SK-N-SH (cell line): ENCODE measurements around the gene ZKSCAN1. TPM values are rescaled to one million over a fixed set of nuclear protein-coding genes. Genes with fewer than 3 reads are reported as not detected.

Source experiments
- CTCF ChIA-PET: fragments of 300-600, 350-600 bp; formaldehyde crosslinking; extraction: SDS; loops from one replicate; lab custom pipeline; 2021; lab: Yijun Ruan, JAX
- POLR2A ChIA-PET: fragments of 350-600 bp; sonication (Branson Sonifier 250); formaldehyde crosslinking; extraction: SDS; loops from one replicate; lab custom pipeline; 2020; ENCODE audit warnings: antibody characterized with exemption, inconsistent platforms; lab: Yijun Ruan, JAX
- DNase-seq: peaks from one replicate; pipeline ENCODE4 v3.0.0; 2012
- H2AFZ ChIP-seq: fragments of 200-600 bp; sonication (generic); 2 replicates; pipeline ENCODE4 v1.8.1; 2016; ENCODE audit warnings: antibody characterized with exemption, mild to moderate bottlenecking, low read depth
- H3F3A ChIP-seq: fragments of 200-600 bp; sonication (generic); replicated peaks from 2 replicates; pipeline ENCODE3; 2016; ENCODE audit warnings: antibody characterized with exemption, mild to moderate bottlenecking; ENCODE audit not compliant: insufficient read depth
- H3K27ac ChIP-seq, 2 experiments: fragments of 200-500 bp in 1 of 2; fragments of 200-600 bp in 1 of 2; sonication (Bioruptor generic) in 1 of 2; sonication (generic), shearing (Covaris generic) in 1 of 2; 2 replicates each; pipeline versions ENCODE4 v1.5.1 to v1.6.1; 2014 to 2016; ENCODE audit warnings: low read depth in 2 of 2, inconsistent platforms in 1 of 2, low read length in 1 of 2, mild to moderate bottlenecking in 1 of 2, mixed read lengths in 1 of 2
- H3K27me3 ChIP-seq: fragments of 200-600 bp; sonication (generic), shearing (Covaris generic); 2 replicates; pipeline ENCODE4 v1.6.1; 2016; ENCODE audit warnings: mixed run types; ENCODE audit not compliant: insufficient read depth
- H3K36me3 ChIP-seq, 2 experiments: fragments of 200-500 bp in 1 of 2; fragments of 200-600 bp in 1 of 2; sonication (Bioruptor generic) in 1 of 2; sonication (generic) in 1 of 2; replicated peaks in 1 of 2; 2 replicates each; pipeline versions ENCODE3 to v1.5.1; 2014 to 2016; ENCODE audit warnings: low read length in 1 of 2, mild to moderate bottlenecking in 1 of 2; ENCODE audit not compliant: insufficient read depth in 2 of 2, control insufficient read depth in 1 of 2
- H3K4me1 ChIP-seq, 2 experiments: fragments of 200-500 bp in 1 of 2; fragments of 200-600 bp in 1 of 2; sonication (Bioruptor generic) in 1 of 2; sonication (generic), shearing (Covaris generic) in 1 of 2; 2 replicates each; pipeline versions ENCODE4 v1.5.1 to v1.6.1; 2014 to 2016; ENCODE audit warnings: low read depth in 1 of 2, low read length in 1 of 2, mixed run types in 1 of 2; ENCODE audit not compliant: insufficient read depth in 2 of 2, control insufficient read depth in 1 of 2
- H3K4me2 ChIP-seq: fragments of 200-600 bp; sonication (generic), shearing (Covaris generic); 2 replicates; pipeline ENCODE4 v1.6.1; 2017; ENCODE audit warnings: mixed run types
- H3K4me3 ChIP-seq, 2 experiments: fragments of 200-500 bp in 1 of 2; fragments of 200-600 bp in 1 of 2; sonication (Bioruptor generic) in 1 of 2; sonication (generic), shearing (Covaris generic) in 1 of 2; 2 replicates each; pipeline versions ENCODE4 v1.5.1 to v1.8.1; 2014 to 2016; ENCODE audit warnings: low read depth in 2 of 2, inconsistent platforms in 1 of 2, low read length in 1 of 2, mild to moderate bottlenecking in 1 of 2, mixed read lengths in 1 of 2, moderate library complexity in 1 of 2
- H3K79me2 ChIP-seq: fragments of 200-600 bp; sonication (generic); 2 replicates; pipeline ENCODE4 v1.8.1; 2017; ENCODE audit warnings: mild to moderate bottlenecking; ENCODE audit not compliant: insufficient read depth
- H3K9ac ChIP-seq: fragments of 200-600 bp; sonication (generic); 2 replicates; pipeline ENCODE4 v1.6.1; 2017; ENCODE audit warnings: mixed run types
- H3K9me2 ChIP-seq: fragments of 200-600 bp; sonication (generic); 2 replicates; pipeline ENCODE4 v1.6.1; 2017; ENCODE audit warnings: mixed run types
- H3K9me3 ChIP-seq: fragments of 200-600 bp; sonication (generic); 2 replicates; pipeline ENCODE4 v1.6.1; 2017; ENCODE audit warnings: mixed run types, mild to moderate bottlenecking, moderate library complexity
- H4K20me1 ChIP-seq: fragments of 200-600 bp; sonication (generic); 2 replicates; pipeline ENCODE4 v1.6.1; 2017; ENCODE audit warnings: mild to moderate bottlenecking, mixed run types; ENCODE audit not compliant: insufficient read depth
- EZH2phosphoT487 ChIP-seq: fragments of 200-600 bp; sonication (generic); IDR thresholded peaks from 2 replicates; pipeline ENCODE4 v1.6.1; 2017; ENCODE audit warnings: low read depth, mixed run types, mild to moderate bottlenecking, antibody characterized with exemption, moderate library complexity, borderline replicate concordance
- FOXJ3 ChIP-seq: sonication (generic); formaldehyde crosslinking; IDR thresholded peaks from 2 replicates; pipeline ENCODE4 v1.5.1; 2020; ENCODE audit warnings: mild to moderate bottlenecking, missing genetic modification reagents
- FOXM1 ChIP-seq: IDR thresholded peaks from 2 replicates; pipeline ENCODE4 v1.4.0; 2012; ENCODE audit warnings: low read depth, mild to moderate bottlenecking
- GABPA ChIP-seq: IDR thresholded peaks from 2 replicates; pipeline ENCODE4 v1.4.0; 2012; ENCODE audit warnings: low read depth, mild to moderate bottlenecking
- GATA2 ChIP-seq: sonication (generic); formaldehyde crosslinking; IDR thresholded peaks from 2 replicates; pipeline ENCODE4 v1.5.0; 2020; ENCODE audit warnings: mild to moderate bottlenecking, missing genetic modification reagents
- IRF3 ChIP-seq: fragments of 150-350 bp; IDR thresholded peaks from 2 replicates; pipeline ENCODE4 v1.6.1; 2016; ENCODE audit warnings: mild to moderate bottlenecking, low read depth, low read length
- JUND ChIP-seq: IDR thresholded peaks from 2 replicates; pipeline ENCODE4 v1.4.0; 2012
- MAX ChIP-seq: IDR thresholded peaks from 2 replicates; pipeline ENCODE4 v1.4.0; 2012; ENCODE audit warnings: low read depth
- MEF2A ChIP-seq: IDR thresholded peaks from 2 replicates; pipeline ENCODE4 v1.4.0; 2012; ENCODE audit warnings: low read depth, borderline replicate concordance
- MXI1 ChIP-seq: IDR thresholded peaks from 2 replicates; pipeline ENCODE4 v1.6.1; 2012; ENCODE audit warnings: mild to moderate bottlenecking, low read depth, low read length, improper control_type of control experiment
- NRF1 ChIP-seq: IDR thresholded peaks from 2 replicates; pipeline ENCODE4 v1.6.1; 2012; ENCODE audit warnings: low read depth, mild to moderate bottlenecking, low read length
- RAD21 ChIP-seq: IDR thresholded peaks from 2 replicates; pipeline ENCODE4 v1.6.1; 2012; ENCODE audit warnings: mild to moderate bottlenecking, low read length
- RCOR1 ChIP-seq: fragments of 150-350 bp; IDR thresholded peaks from 2 replicates; pipeline ENCODE4 v1.6.1; 2017; ENCODE audit warnings: antibody characterized with exemption, low read length
- RFX5 ChIP-seq: IDR thresholded peaks from 2 replicates; pipeline ENCODE4 v1.6.1; 2012; ENCODE audit warnings: mild to moderate bottlenecking, improper control_type of control experiment, low read length
- RXRA ChIP-seq: IDR thresholded peaks from 2 replicates; pipeline ENCODE4 v1.4.0; 2012; ENCODE audit warnings: low read depth, mild to moderate bottlenecking, borderline replicate concordance
- SMC3 ChIP-seq: IDR thresholded peaks from 2 replicates; pipeline ENCODE4 v1.6.1; 2012; ENCODE audit warnings: low read depth, low read length, improper control_type of control experiment
- TEAD4 ChIP-seq: IDR thresholded peaks from 2 replicates; pipeline ENCODE4 v1.4.0; 2012; ENCODE audit warnings: mild to moderate bottlenecking, borderline replicate concordance; ENCODE audit not compliant: insufficient read depth
- USF1 ChIP-seq: IDR thresholded peaks from 2 replicates; pipeline ENCODE4 v1.4.0; 2012; ENCODE audit warnings: low read depth, borderline replicate concordance
- YY1 ChIP-seq: IDR thresholded peaks from 2 replicates; pipeline ENCODE4 v1.4.0; 2012; ENCODE audit warnings: low read depth, mild to moderate bottlenecking
- WGBS: methylation state at CpG from one replicate; pipeline ENCODE4 v1.1.6; 2017; ENCODE audit warnings: low lambda C conversion rate; 5-methylcytosine and 5-hydroxymethylcytosine counted together
- polyA plus RNA-seq, 3 experiments: library from polyadenylated mRNA; depleted of rRNA; stranded (reverse); fragments of >200 nt; gene quantifications; 2 replicates each; pipeline ENCODE4 v1.2.3, GENCODE V29; 2012

Gene ZKSCAN1
- polyA plus RNA-seq, 1 of the 3 experiments (the other 2 are of a cell fraction), result 21.1 TPM

- ChIA-PET CTCF (no interaction called here), POLR2A (no interaction called here)
- H3K79me2 ChIP-seq, result peaks cover 76% of the 10 kb centered on the region
These were observed 8.1 kb downstream of the ZKSCAN1 start for GRCh38 chr7:100023526-100023925.

GRCh38 chr7:100024020-100024619 lies 8.7 kb downstream of the ZKSCAN1 start:
- no peaks in the 10 kb centered on the region for H3K9me2 ChIP-seq
- peaks cover 7% of the 10 kb centered on the region for H3F3A ChIP-seq
- H3K4me3 ChIP-seq, result no peak overlapping the region
- peaks cover 42% of the 10 kb centered on the region for H4K20me1 ChIP-seq
- 94% methylated on average over 12 of the region's 12 CpGs for WGBS
- H3K27me3 ChIP-seq, result no peaks in the 10 kb centered on the region
- H2AFZ ChIP-seq, result no peak overlapping the region
- H3K9me3 ChIP-seq, result no peaks in the 10 kb centered on the region
- no peak overlapping the region for H3K4me2 ChIP-seq
- ChIA-PET POLR2A (no interaction called here), CTCF (no interaction called here)
- TF ChIP-seq RXRA (no peak), MXI1 (no peak), RCOR1 (no peak), TEAD4 (no peak)
- H3K36me3 ChIP-seq, result peaks cover 35 to 69% of the 10 kb centered on the region in 2 experiments
- H3K79me2 ChIP-seq, result peaks cover 70% of the 10 kb centered on the region
- no peak for DNase-seq
- H3K27ac ChIP-seq, result no peak overlapping the region
- H3K9ac ChIP-seq, result no peak overlapping the region
- H3K4me1 ChIP-seq, result no peaks in the 10 kb centered on the region

More at GRCh38 chr7:100023526-100023925, 8.1 kb downstream of the ZKSCAN1 start:
- Histone ChIP-seq H3K27ac (no peak overlapping the region), H3K4me2 (no peak overlapping the region), H3K9me3 (no peaks in the 10 kb centered on the region), H3K36me3 (peaks cover 34 to 73% of the 10 kb centered on the region in 2 experiments), H3K4me3 (no peak overlapping the region), H3K4me1 (peaks cover 0 to 3% of the 10 kb centered on the region in 2 experiments; a peak in 1 of 4 replicates), H4K20me1 (peaks cover 48% of the 10 kb centered on the region), H3F3A (peaks cover 7% of the 10 kb centered on the region), H3K9ac (no peak overlapping the region), H3K9me2 (no peaks in the 10 kb centered on the region), H2AFZ (no peak overlapping the region), H3K27me3 (no peaks in the 10 kb centered on the region)
- WGBS, result 97% methylated on average over 12 of the region's 12 CpGs
- DNase-seq, result no peak
- TF ChIP-seq YY1 (no peak), GATA2 (CRISPR knock-in tag) (no peak), RFX5 (no peak), MEF2A (no peak), GABPA (no peak), NRF1 (no peak), JUND (no peak), SMC3 (no peak), RXRA (no peak), FOXJ3 (CRISPR knock-in tag) (no peak), USF1 (no peak), RAD21 (no peak), MAX (no peak), MXI1 (no peak), EZH2phosphoT487 (no peak), IRF3 (no peak), FOXM1 (no peak)
